BLaER1 treated with 17β-estradiol and CSF1 and Interleukin-3, amounts not matched to agents 10 nM and 100 nM (cell line): ENCODE results near the gene PPDPF.

Experiments used
- H3K27ac ChIP-seq, 11 experiments: shearing (Covaris generic); formaldehyde crosslinking; 2 replicates each; pipeline ENCODE4 v1.8.1; 2022
- H3K27me3 ChIP-seq, 11 experiments: shearing (Covaris generic); formaldehyde crosslinking; 2 replicates each; pipeline ENCODE4 v1.8.1; 2022
- H3K36me3 ChIP-seq, 11 experiments: shearing (Covaris generic); formaldehyde crosslinking; 2 replicates each; pipeline ENCODE4 v1.8.1; 2022
- H3K4me1 ChIP-seq, 10 experiments: shearing (Covaris generic); formaldehyde crosslinking; 2 replicates each; pipeline ENCODE4 v1.8.1; 2022
- H3K4me2 ChIP-seq, 11 experiments: shearing (Covaris generic); formaldehyde crosslinking; 2 replicates each; pipeline ENCODE4 v1.8.1; 2022
- H3K4me3 ChIP-seq, 10 experiments: shearing (Covaris generic); formaldehyde crosslinking; 2 replicates each; pipeline ENCODE4 v1.8.1; 2022
- H3K9ac ChIP-seq, 11 experiments: shearing (Covaris generic); formaldehyde crosslinking; 2 replicates each; pipeline ENCODE4 v1.8.1; 2022
- H3K9me3 ChIP-seq, 11 experiments: shearing (Covaris generic); formaldehyde crosslinking; replicated peaks in 1 of 11; 2 replicates each; pipeline ENCODE4 v1.8.1; 2022
- H4K20me1 ChIP-seq, 11 experiments: shearing (Covaris generic); formaldehyde crosslinking; 2 replicates each; pipeline ENCODE4 v1.8.1; 2022
- Cebpa-rat ChIP-seq, 11 experiments: shearing (Covaris generic); IDR thresholded peaks; 2 replicates each; pipeline ENCODE4 v1.8.1; 2022

The PPDPF gene

DNA sequence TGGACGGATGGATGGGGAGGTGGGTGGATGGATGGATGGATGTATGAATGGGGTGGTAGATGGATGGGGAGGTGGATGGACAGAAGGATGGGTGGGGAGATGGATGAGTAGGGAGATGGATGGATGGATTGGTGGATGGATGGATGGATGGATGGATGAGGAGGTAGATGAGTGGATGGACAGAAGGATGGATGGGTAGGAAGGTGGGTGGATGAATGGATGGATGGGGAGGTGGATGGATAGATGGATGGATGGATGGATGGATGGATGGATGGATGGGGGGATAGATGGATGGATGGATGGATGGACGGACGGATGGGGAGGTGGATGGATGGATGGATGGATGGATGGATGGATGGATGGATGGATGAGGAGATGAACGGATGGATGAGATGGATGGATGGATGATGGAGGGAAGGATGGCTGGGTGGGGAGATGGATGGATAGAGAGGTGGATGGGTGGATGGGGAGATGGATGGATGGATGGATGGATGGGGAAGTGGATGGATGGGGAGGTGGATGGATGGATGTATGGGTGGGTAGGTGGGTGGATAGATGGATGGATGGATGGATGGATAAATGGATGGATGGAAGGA lies 28.8 kb upstream of the PPDPF start:
- no peak for TF ChIP-seq Cebpa-rat (IDR thresholded peaks at IDR 0.05)
- H3K9ac ChIP-seq, result no peak overlapping the region
- H3K9me3 ChIP-seq, result peaks cover 0 to 3% (median 0%) of the 10 kb centered on the region in 11 experiments; a peak in 1 of 22 replicates
- peaks cover 0 to 57% (median 16%) of the 10 kb centered on the region in 11 experiments; a peak in 15 of 22 replicates for H4K20me1 ChIP-seq
- no peak overlapping the region for H3K4me3 ChIP-seq
- peaks cover 14 to 44% (median 27%) of the 10 kb centered on the region in 11 experiments for H3K27me3 ChIP-seq
- H3K27ac ChIP-seq, result no peak overlapping the region
- H3K36me3 ChIP-seq, result peaks cover 0 to 54% (median 9%) of the 10 kb centered on the region in 11 experiments; a peak in 12 of 22 replicates
- peaks cover 0 to 17% (median 7%) of the 10 kb centered on the region in 10 experiments; a peak in 13 of 20 replicates for H3K4me1 ChIP-seq
- no peak overlapping the region for H3K4me2 ChIP-seq

GRCh38 chr20:63492518-63492917 lies 28.0 kb upstream of the PPDPF start:
- no peak for TF ChIP-seq Cebpa-rat (IDR thresholded peaks at IDR 0.05)
- no peak overlapping the region for H3K9ac ChIP-seq
- no peak overlapping the region for H3K27ac ChIP-seq
- H3K27me3 ChIP-seq, result peaks cover 21 to 46% (median 31%) of the 10 kb centered on the region in 11 experiments
- H3K4me2 ChIP-seq, result no peak overlapping the region
- H3K4me3 ChIP-seq, result no peak overlapping the region
- peaks cover 0 to 65% (median 24%) of the 10 kb centered on the region in 11 experiments; a peak in 16 of 22 replicates for H4K20me1 ChIP-seq
- peaks cover 0 to 25% (median 15%) of the 10 kb centered on the region in 10 experiments; a peak in 13 of 20 replicates for H3K4me1 ChIP-seq
- peaks cover 0 to 54% (median 9%) of the 10 kb centered on the region in 11 experiments; a peak in 12 of 22 replicates for H3K36me3 ChIP-seq
- H3K9me3 ChIP-seq, result peaks cover 0 to 3% (median 0%) of the 10 kb centered on the region in 11 experiments; a peak in 1 of 22 replicates

DNA sequence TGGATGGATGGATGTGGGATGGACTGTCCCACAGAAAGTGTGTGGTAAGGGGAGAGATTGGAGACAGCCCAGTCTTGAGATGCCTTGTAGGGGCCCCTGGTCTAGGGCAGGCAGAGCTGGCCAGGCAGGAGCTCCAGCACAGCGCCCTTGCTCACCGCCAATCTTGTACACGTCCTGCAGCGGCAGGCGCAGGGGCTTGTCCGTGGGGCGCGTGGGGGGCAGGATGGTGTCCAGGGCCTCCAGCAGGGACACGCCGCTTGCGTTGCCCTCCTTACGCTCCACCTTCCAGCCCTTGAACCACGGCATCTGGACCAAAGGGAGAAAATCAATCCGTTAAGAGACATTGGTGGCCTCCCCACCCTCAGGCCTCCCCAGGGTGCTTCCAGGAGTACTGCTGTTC lies 27.6 kb upstream of the PPDPF start:
- H3K36me3 ChIP-seq, result peaks cover 0 to 54% (median 9%) of the 10 kb centered on the region in 11 experiments; a peak in 12 of 22 replicates
- peaks cover 0 to 3% (median 0%) of the 10 kb centered on the region in 11 experiments; a peak in 1 of 22 replicates for H3K9me3 ChIP-seq
- no peak overlapping the region for H3K9ac ChIP-seq
- peaks cover 2 to 30% (median 19%) of the 10 kb centered on the region in 10 experiments; a peak in 17 of 20 replicates for H3K4me1 ChIP-seq
- H3K27ac ChIP-seq, result no peak overlapping the region
- H3K4me3 ChIP-seq, result no peak overlapping the region
- no peak for TF ChIP-seq Cebpa-rat (IDR thresholded peaks at IDR 0.05)
- H3K27me3 ChIP-seq, result peaks cover 21 to 46% (median 32%) of the 10 kb centered on the region in 11 experiments
- H3K4me2 ChIP-seq, result no peak overlapping the region
- H4K20me1 ChIP-seq, result peaks cover 0 to 70% (median 27%) of the 10 kb centered on the region in 11 experiments; a peak in 16 of 22 replicates

- no peak overlapping the region for H3K9ac ChIP-seq
- no peak overlapping the region for H3K4me2 ChIP-seq
- no peak overlapping the region for H3K27ac ChIP-seq
- peaks cover 5 to 33% (median 23%) of the 10 kb centered on the region in 10 experiments; a peak in 17 of 20 replicates for H3K4me1 ChIP-seq
- TF ChIP-seq Cebpa-rat (IDR thresholded peaks at IDR 0.05), result no peak
- H4K20me1 ChIP-seq, result peaks cover 0 to 68% (median 27%) of the 10 kb centered on the region in 11 experiments; a peak in 16 of 22 replicates
- H3K4me3 ChIP-seq, result no peak overlapping the region
- H3K9me3 ChIP-seq, result peaks cover 0 to 3% (median 0%) of the 10 kb centered on the region in 11 experiments; a peak in 1 of 22 replicates
- peaks cover 0 to 53% (median 9%) of the 10 kb centered on the region in 11 experiments; a peak in 12 of 22 replicates for H3K36me3 ChIP-seq
- H3K27me3 ChIP-seq, result peaks cover 23 to 49% (median 35%) of the 10 kb centered on the region in 11 experiments
Measured at GRCh38 chr20:63493563-63494020, 27.0 kb upstream of the PPDPF start.

DNA sequence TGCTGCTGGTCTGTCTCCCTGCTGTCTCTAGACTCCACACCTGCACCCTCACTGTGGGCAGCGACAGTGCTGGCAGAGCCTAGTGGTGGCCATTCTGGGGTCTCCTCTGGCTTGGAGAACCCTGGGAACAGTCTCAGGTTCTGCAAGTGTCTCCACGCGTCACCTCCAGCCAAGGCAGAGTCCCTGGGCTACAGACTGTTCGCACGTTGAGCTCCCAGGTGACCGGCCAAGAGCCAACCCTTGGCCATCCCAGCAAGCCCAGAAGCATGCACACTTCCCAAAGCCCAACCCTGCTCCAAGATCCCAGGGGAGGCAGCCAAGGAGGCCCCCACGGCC lies 26.5 kb upstream of the PPDPF start:
- H3K4me1 ChIP-seq, result peaks cover 5 to 33% (median 23%) of the 10 kb centered on the region in 10 experiments; a peak in 17 of 20 replicates
- H3K9me3 ChIP-seq, result peaks cover 0 to 3% (median 0%) of the 10 kb centered on the region in 11 experiments; a peak in 1 of 22 replicates
- no peak overlapping the region for H3K27ac ChIP-seq
- TF ChIP-seq Cebpa-rat (IDR thresholded peaks at IDR 0.05), result no peak
- no peak overlapping the region for H3K4me3 ChIP-seq
- H4K20me1 ChIP-seq, result peaks cover 0 to 63% (median 27%) of the 10 kb centered on the region in 11 experiments; a peak in 16 of 22 replicates
- H3K4me2 ChIP-seq, result no peak overlapping the region
- H3K36me3 ChIP-seq, result peaks cover 0 to 48% (median 9%) of the 10 kb centered on the region in 11 experiments; a peak in 12 of 22 replicates
- H3K9ac ChIP-seq, result no peak overlapping the region
- peaks cover 18 to 48% (median 30%) of the 10 kb centered on the region in 11 experiments for H3K27me3 ChIP-seq

GRCh38 chr20:63494420-63495166 lies 26.0 kb upstream of the PPDPF start:
- no peak overlapping the region for H3K9ac ChIP-seq
- no peak overlapping the region for H3K27ac ChIP-seq
- peaks cover 0 to 3% (median 0%) of the 10 kb centered on the region in 11 experiments; a peak in 1 of 22 replicates for H3K9me3 ChIP-seq
- H3K4me1 ChIP-seq, result peaks cover 5 to 37% (median 27%) of the 10 kb centered on the region in 10 experiments; a peak in 18 of 20 replicates
- no peak for TF ChIP-seq Cebpa-rat (IDR thresholded peaks at IDR 0.05)
- H3K27me3 ChIP-seq, result peaks cover 15 to 48% (median 25%) of the 10 kb centered on the region in 11 experiments
- H3K4me2 ChIP-seq, result no peak overlapping the region
- H4K20me1 ChIP-seq, result peaks cover 0 to 61% (median 27%) of the 10 kb centered on the region in 11 experiments; a peak in 16 of 22 replicates
- H3K4me3 ChIP-seq, result no peak overlapping the region
- peaks cover 0 to 45% (median 9%) of the 10 kb centered on the region in 11 experiments; a peak in 12 of 22 replicates for H3K36me3 ChIP-seq

- Histone ChIP-seq H3K9me3 (peaks cover 0 to 3% (median 0%) of the 10 kb centered on the region in 11 experiments; a peak in 1 of 22 replicates), H3K4me2 (peak overlapping the region in 1 of 11 experiments; percentile 94; a peak in 1 of 22 replicates), H3K27me3 (peaks cover 15 to 43% (median 23%) of the 10 kb centered on the region in 11 experiments), H3K4me1 (peaks cover 5 to 41% (median 32%) of the 10 kb centered on the region in 10 experiments; a peak in 18 of 20 replicates), H3K36me3 (peaks cover 0 to 45% (median 9%) of the 10 kb centered on the region in 11 experiments; a peak in 12 of 22 replicates), H3K4me3 (no peak overlapping the region), H3K9ac (no peak overlapping the region), H4K20me1 (peaks cover 0 to 61% (median 27%) of the 10 kb centered on the region in 11 experiments; a peak in 16 of 22 replicates), H3K27ac (no peak overlapping the region)
- TF ChIP-seq Cebpa-rat (IDR thresholded peaks at IDR 0.05), result no peak
Measured at GRCh38 chr20:63495167-63495720, 25.3 kb upstream of the PPDPF start.
